Esophagus muscularis mucosa (tissue), 4 donors: Measurements from ENCODE around the gene ADGRB2. TPM values are rescaled to one million over a fixed set of nuclear protein-coding genes. Genes with fewer than 3 reads are reported as not detected.

Source experiments
- DNase-seq: peaks from one replicate; pipeline ENCODE4 v3.0.0-alpha.2; 2017; ENCODE audit errors: extremely low spot score
- H3K27ac ChIP-seq, 4 donors: fragments of 200-600 bp; sonication (generic); replicated peaks in 1 of 4; 1 replicate in 3 of 4; 2 replicates in 1 of 4; pipeline ENCODE4 v1.5.1; 2016 to 2019; ENCODE audit warnings: mild to moderate bottlenecking in 1 of 4
- H3K27me3 ChIP-seq, 4 donors: fragments of 200-600 bp; sonication (generic); one replicate each; pipeline versions ENCODE4 v1.5.1 to v1.6.0; 2016 to 2019
- H3K36me3 ChIP-seq, 4 donors: fragments of 200-600 bp; sonication (generic); one replicate each; pipeline ENCODE4 v1.5.1; 2016 to 2019
- H3K4me1 ChIP-seq, 4 donors: fragments of 200-600 bp; sonication (generic); one replicate each; pipeline ENCODE4 v1.5.1; 2016 to 2019
- H3K4me3 ChIP-seq, 4 donors: fragments of 200-600 bp; sonication (generic); 1 replicate in 2 of 4; 2 replicates in 2 of 4; pipeline ENCODE4 v1.5.1; 2016 to 2019; ENCODE audit warnings: mild to moderate bottlenecking in 4 of 4, moderate library complexity in 1 of 4
- H3K9me3 ChIP-seq, 4 donors: fragments of 200-600 bp; sonication (generic); 1 replicate in 3 of 4; 2 replicates in 1 of 4; pipeline ENCODE4 v1.5.1; 2016 to 2019
- CTCF ChIP-seq, 3 experiments: fragments of 200-600 bp in 2 of 3; fragments of 450-650 bp in 1 of 3; sonication (generic) in 2 of 3; IDR thresholded peaks; one replicate each; pipeline ENCODE4 v1.5.1; 2017 to 2019; ENCODE audit warnings: antibody characterized with exemption in 3 of 3, mild to moderate bottlenecking in 2 of 3, moderate library complexity in 1 of 3
- EP300 ChIP-seq: sonication (generic); formaldehyde crosslinking; IDR thresholded peaks from one replicate; pipeline ENCODE4 v1.6.1; 2017; ENCODE audit warnings: antibody characterized with exemption
- POLR2A ChIP-seq: fragments of 450-650 bp; IDR thresholded peaks from one replicate; pipeline ENCODE4 v1.6.1; 2017; ENCODE audit warnings: antibody characterized with exemption, moderate library complexity, mild to moderate bottlenecking, low read depth
- POLR2AphosphoS5 ChIP-seq, 2 donors: sonication (generic); formaldehyde crosslinking; IDR thresholded peaks; one replicate each; pipeline ENCODE4 v1.6.1; 2017; ENCODE audit warnings: antibody characterized with exemption in 2 of 2
- WGBS: methylation state at CpG from one replicate; pipeline ENCODE4 v1.1.5; 2018; 5-methylcytosine and 5-hydroxymethylcytosine counted together
- intact Hi-C: fragments of 100-400 bp; cut with DNase I; formaldehyde crosslinking; loops from one replicate; pipeline ENCODE4 v1.15.1; 2023
- total RNA-seq, 4 donors: library from RNA; depleted of rRNA; stranded (reverse); fragments of >200 nt; gene quantifications; one replicate each; pipeline versions ENCODE4 v1.1.0 to v1.2.1, GENCODE V29; 2016

ADGRB2 gene
- total RNA-seq, 4 donors from 2014 or later = 0.83 to 4.2 (median 2.1) TPM

GRCh38 chr1:31753707-31754349 lies 10.3 kb downstream of the ADGRB2 start:
- H3K4me3 ChIP-seq = no peak overlapping the region
- TF ChIP-seq EP300 = no peak
- TF ChIP-seq CTCF (IDR thresholded peaks at IDR 0.05) = no peak
- intact Hi-C loops = no loop called here
- H3K27ac ChIP-seq = no peak overlapping the region
- H3K36me3 ChIP-seq = no peaks in the 10 kb centered on the region
- no peaks in the 10 kb centered on the region for H3K27me3 ChIP-seq
- WGBS = 68% methylated on average over 5 of the region's 9 CpGs
- peaks cover 10 to 45% (median 17%) of the 10 kb centered on the region in 4 donors for H3K4me1 ChIP-seq
- H3K9me3 ChIP-seq = no peaks in the 10 kb centered on the region
- no peak for DNase-seq

GRCh38 chr1:31752952-31753475 lies 11.1 kb downstream of the ADGRB2 start:
- Histone ChIP-seq H3K36me3 (no peaks in the 10 kb centered on the region), H3K4me3 (no peak overlapping the region), H3K27me3 (no peaks in the 10 kb centered on the region), H3K4me1 (peaks cover 10 to 47% (median 17%) of the 10 kb centered on the region in 4 donors), H3K27ac (no peak overlapping the region), H3K9me3 (no peaks in the 10 kb centered on the region)
- no peak for DNase-seq
- WGBS = 82% methylated on average over 12 of the region's 12 CpGs
- intact Hi-C loops = no loop called here
- TF ChIP-seq CTCF (IDR thresholded peaks at IDR 0.05) (no peak), POLR2A (no peak), EP300 (no peak), POLR2AphosphoS5 (IDR thresholded peaks at IDR 0.05) (no peak)

GRCh38 chr1:31752258-31752657 lies 11.9 kb downstream of the ADGRB2 start:
- peaks cover 10 to 47% (median 17%) of the 10 kb centered on the region in 4 donors for H3K4me1 ChIP-seq
- no peak for TF ChIP-seq CTCF (IDR thresholded peaks at IDR 0.05)
- TF ChIP-seq EP300 = no peak
- TF ChIP-seq POLR2A = no peak
- no peak for TF ChIP-seq POLR2AphosphoS5 (IDR thresholded peaks at IDR 0.05)
- intact Hi-C loops = no loop called here

GRCh38 chr1:31751822-31752241 lies 12.3 kb downstream of the ADGRB2 start:
- no peak for DNase-seq
- intact Hi-C loops = no loop called here
- Histone ChIP-seq H3K27me3 (no peaks in the 10 kb centered on the region), H3K4me1 (peaks cover 10 to 47% (median 18%) of the 10 kb centered on the region in 4 donors), H3K9me3 (no peaks in the 10 kb centered on the region), H3K4me3 (no peak overlapping the region), H3K27ac (no peak overlapping the region), H3K36me3 (no peaks in the 10 kb centered on the region)
- 83% methylated on average over 5 of the region's 5 CpGs for WGBS
- TF ChIP-seq POLR2AphosphoS5 (IDR thresholded peaks at IDR 0.05) (no peak), POLR2A (no peak), CTCF (IDR thresholded peaks at IDR 0.05) (no peak)

More at GRCh38 chr1:31752258-31752657, 11.9 kb downstream of the ADGRB2 start:
- 81% methylated on average over 5 of the region's 7 CpGs for WGBS
- Histone ChIP-seq H3K27ac (no peak overlapping the region), H3K36me3 (no peaks in the 10 kb centered on the region), H3K27me3 (no peaks in the 10 kb centered on the region), H3K9me3 (no peaks in the 10 kb centered on the region), H3K4me3 (no peak overlapping the region)
- no peak for DNase-seq
